Astrocyte (in vitro differentiated cells and primary cell): ENCODE data around the gene BANK1.

Source experiments
- CTCF ChIP-seq: IDR thresholded peaks from 2 replicates; pipeline ENCODE4 v1.5.1; 2011; ENCODE audit warnings: low read depth, mild to moderate bottlenecking, inconsistent platforms, low read length, moderate library complexity; ENCODE audit not compliant: insufficient read depth
- EZH2 ChIP-seq: IDR thresholded peaks from 2 replicates; pipeline ENCODE4 v1.6.1; 2012; ENCODE audit warnings: mild to moderate bottlenecking, low read length, inconsistent platforms; ENCODE audit not compliant: insufficient read depth

- TF ChIP-seq CTCF (no peak), EZH2 (no peak)
Measured at GRCh38 chr4:101793397-101793796, 2.9 kb downstream of the BANK1 start.
